DND-41 (cell line): ENCODE measurements around the gene ITGAX.
A peak's percentile ranks its signal among the peaks of the same experiment; 100 is the strongest.

Experiments
- EZH2 ChIP-seq: IDR thresholded peaks from 3 replicates; pipeline ENCODE4 v1.6.1; 2012; ENCODE audit warnings: borderline replicate concordance, low read depth, mild to moderate bottlenecking, moderate library complexity, low read length, inconsistent platforms; ENCODE audit not compliant: severe bottlenecking
- TF ChIP-seq, protein P1 (sequence below): IDR thresholded peaks from 2 replicates; pipeline ENCODE4 v1.5.1; 2012; ENCODE audit warnings: borderline replicate concordance, low read length, moderate library complexity, mild to moderate bottlenecking; ENCODE audit not compliant: poor library complexity, severe bottlenecking; ENCODE audit errors: extremely low read depth

GRCh38 chr16:31382485-31383161 is 27.6 kb downstream of the ITGAX start:
- TF ChIP-seq, protein P1, sequence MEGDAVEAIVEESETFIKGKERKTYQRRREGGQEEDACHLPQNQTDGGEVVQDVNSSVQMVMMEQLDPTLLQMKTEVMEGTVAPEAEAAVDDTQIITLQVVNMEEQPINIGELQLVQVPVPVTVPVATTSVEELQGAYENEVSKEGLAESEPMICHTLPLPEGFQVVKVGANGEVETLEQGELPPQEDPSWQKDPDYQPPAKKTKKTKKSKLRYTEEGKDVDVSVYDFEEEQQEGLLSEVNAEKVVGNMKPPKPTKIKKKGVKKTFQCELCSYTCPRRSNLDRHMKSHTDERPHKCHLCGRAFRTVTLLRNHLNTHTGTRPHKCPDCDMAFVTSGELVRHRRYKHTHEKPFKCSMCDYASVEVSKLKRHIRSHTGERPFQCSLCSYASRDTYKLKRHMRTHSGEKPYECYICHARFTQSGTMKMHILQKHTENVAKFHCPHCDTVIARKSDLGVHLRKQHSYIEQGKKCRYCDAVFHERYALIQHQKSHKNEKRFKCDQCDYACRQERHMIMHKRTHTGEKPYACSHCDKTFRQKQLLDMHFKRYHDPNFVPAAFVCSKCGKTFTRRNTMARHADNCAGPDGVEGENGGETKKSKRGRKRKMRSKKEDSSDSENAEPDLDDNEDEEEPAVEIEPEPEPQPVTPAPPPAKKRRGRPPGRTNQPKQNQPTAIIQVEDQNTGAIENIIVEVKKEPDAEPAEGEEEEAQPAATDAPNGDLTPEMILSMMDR, result peak; percentile 79
- TF ChIP-seq EZH2, result no peak
